GM12878 (cell line): ENCODE results near the gene MBD2.

Source experiments
- ATF3 ChIP-seq: IDR thresholded peaks from 2 replicates; pipeline ENCODE4 v1.6.1; 2011; ENCODE audit warnings: low read depth, mild to moderate bottlenecking, low read length, moderate library complexity, borderline replicate concordance; ENCODE audit errors: extremely low read depth
- CEBPB ChIP-seq, 2 experiments: fragments of 150-350 bp in 1 of 2; IDR thresholded peaks; 2 replicates each; pipeline ENCODE4 v1.6.1; 2012 to 2014; ENCODE audit warnings: low read depth in 2 of 2, low read length in 2 of 2, borderline replicate concordance in 1 of 2, inconsistent platforms in 1 of 2
- CTCF ChIP-seq, 3 experiments: IDR thresholded peaks in 2 of 3; conservative IDR thresholded peaks in 1 of 3; 2 replicates each; pipeline ENCODE4 v1.5.1; 2011; ENCODE audit warnings: low read depth in 3 of 3, low read length in 3 of 3, mild to moderate bottlenecking in 3 of 3, control low read depth in 2 of 3, moderate library complexity in 2 of 3, inconsistent platforms in 1 of 3, mixed read lengths in 1 of 3; ENCODE audit not compliant: control insufficient read depth in 2 of 3, insufficient read depth in 1 of 3; ENCODE audit errors: extremely low read depth in 1 of 3
- EZH2 ChIP-seq: IDR thresholded peaks from 2 replicates; pipeline ENCODE4 v1.6.1; 2012; ENCODE audit warnings: low read depth, mild to moderate bottlenecking, control low read depth, inconsistent platforms, low read length, borderline replicate concordance; ENCODE audit not compliant: control insufficient read depth
- NFYB ChIP-seq: IDR thresholded peaks from 2 replicates; pipeline ENCODE4 v1.6.1; 2011; ENCODE audit warnings: low read depth, mild to moderate bottlenecking, low read length, improper control_type of control experiment, moderate library complexity; ENCODE audit not compliant: insufficient read depth
- NR2C1 ChIP-seq: fragments of 450-650 bp; IDR thresholded peaks from 2 replicates; pipeline ENCODE4 v1.6.1; 2017; ENCODE audit warnings: antibody characterized with exemption, mild to moderate bottlenecking, moderate library complexity
- POLR2A ChIP-seq: IDR thresholded peaks from 2 replicates; pipeline ENCODE4 v1.6.1; 2011; ENCODE audit warnings: low read depth, mild to moderate bottlenecking, low read length
- YY1 ChIP-seq: IDR thresholded peaks from 2 replicates; pipeline ENCODE4 v1.6.1; 2011; ENCODE audit warnings: low read depth, mild to moderate bottlenecking, low read length
- ZBED1 ChIP-seq: IDR thresholded peaks from 2 replicates; pipeline ENCODE4 v1.6.1; 2016; ENCODE audit warnings: borderline replicate concordance
- ZBTB33 ChIP-seq: fragments of 450-650 bp; IDR thresholded peaks from 2 replicates; pipeline ENCODE4 v1.6.1; 2017; ENCODE audit warnings: mild to moderate bottlenecking
- TF ChIP-seq, protein P1 (sequence below): IDR thresholded peaks from 2 replicates; pipeline ENCODE4 v1.6.1; 2012; ENCODE audit warnings: low read depth, low read length, improper control_type of control experiment

GRCh38 chr18:54217624-54218023, 6.8 kb downstream of the MBD2 start:
- TF ChIP-seq ZBED1 = no peak
- TF ChIP-seq, protein P1, sequence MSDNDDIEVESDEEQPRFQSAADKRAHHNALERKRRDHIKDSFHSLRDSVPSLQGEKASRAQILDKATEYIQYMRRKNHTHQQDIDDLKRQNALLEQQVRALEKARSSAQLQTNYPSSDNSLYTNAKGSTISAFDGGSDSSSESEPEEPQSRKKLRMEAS = no peak
- no peak for TF ChIP-seq ZBTB33
- TF ChIP-seq POLR2A = no peak
- TF ChIP-seq EZH2 = no peak
- TF ChIP-seq ATF3 = no peak
- no peak for TF ChIP-seq CTCF (IDR thresholded peaks at IDR 0.05 in 2 of 3, conservative IDR thresholded peaks at IDR 0.05 in 1 of 3; ENCODE audit: control insufficient read depth in 2 of 3, extremely low read depth in 1 of 3, insufficient read depth in 1 of 3, low read depth in 3 of 3, low read length in 3 of 3)
- TF ChIP-seq CEBPB (IDR thresholded peaks at IDR 0.05; ENCODE audit: borderline replicate concordance in 1 of 2, low read depth in 2 of 2, low read length in 2 of 2) = no peak
- no peak for TF ChIP-seq NR2C1
- no peak for TF ChIP-seq YY1
- no peak for TF ChIP-seq NFYB
